GM23248 (cell line): ENCODE data around the gene NUDC.

ENCODE experiments used
- EZH2 ChIP-seq: fragments of 200-600 bp; sonication (generic); IDR thresholded peaks from 2 replicates; pipeline ENCODE4 v1.6.1; 2018; ENCODE audit warnings: antibody characterized with exemption, mild to moderate bottlenecking; ENCODE audit not compliant: insufficient read depth, poor library complexity, severe bottlenecking
- EZH2phosphoT487 ChIP-seq: fragments of 200-600 bp; sonication (generic); IDR thresholded peaks from 2 replicates; pipeline ENCODE4 v1.6.1; 2018; ENCODE audit warnings: antibody characterized with exemption, moderate library complexity, mild to moderate bottlenecking, low read depth; ENCODE audit not compliant: insufficient read depth

- no peak for TF ChIP-seq EZH2
- TF ChIP-seq EZH2phosphoT487, result no peak
These were observed 11.0 kb upstream of the NUDC start for GRCh38 chr1:26910343-26911160.
